ENCODE measurements around the gene GLYATL3. TPM values are rescaled to one million over a fixed set of nuclear protein-coding genes. Genes with fewer than 3 reads are reported as not detected.

Gene GLYATL3
- total and polyA plus RNA-seq, 4 donors: not detected

- no peaks in the 10 kb centered on the region for H3K36me3 ChIP-seq (ENCODE audit: control insufficient read depth in 1 of 2, insufficient read depth in 2 of 2, low read length in 1 of 2)
- intact Hi-C loops (cut with DNase I): loop anchor here in 1 of 2 donors (5.0 kb wide), 2 partner anchors 75 to 315 kb away; no protein-coding TSS in a partner anchor
- 6 to 10% methylated on average over 3 of the region's 3 CpGs for WGBS, 2 donors
- no peak overlapping the region for H3K27ac ChIP-seq (ENCODE audit: low read depth in 1 of 2, low read length in 2 of 2)
- no peak overlapping the region for H3K4me3 ChIP-seq (ENCODE audit: low read length in 2 of 2)
- H3K27me3 ChIP-seq (ENCODE audit: control insufficient read depth in 1 of 2, insufficient read depth in 2 of 2, low read length in 1 of 2): no peaks in the 10 kb centered on the region
- DNase-seq: no peak
- no peaks in the 10 kb centered on the region for H3K4me1 ChIP-seq (ENCODE audit: control insufficient read depth in 1 of 2, insufficient read depth in 2 of 2, low read length in 2 of 2)
- H3K9me3 ChIP-seq (ENCODE audit: control insufficient read depth, low read length): no peaks in the 10 kb centered on the region
- ATAC-seq (ENCODE audit: low FRiP score): peak; percentile 62
These were observed 32.2 kb downstream of the GLYATL3 start for GRCh38 chr6:49531774-49532569.

DNA sequence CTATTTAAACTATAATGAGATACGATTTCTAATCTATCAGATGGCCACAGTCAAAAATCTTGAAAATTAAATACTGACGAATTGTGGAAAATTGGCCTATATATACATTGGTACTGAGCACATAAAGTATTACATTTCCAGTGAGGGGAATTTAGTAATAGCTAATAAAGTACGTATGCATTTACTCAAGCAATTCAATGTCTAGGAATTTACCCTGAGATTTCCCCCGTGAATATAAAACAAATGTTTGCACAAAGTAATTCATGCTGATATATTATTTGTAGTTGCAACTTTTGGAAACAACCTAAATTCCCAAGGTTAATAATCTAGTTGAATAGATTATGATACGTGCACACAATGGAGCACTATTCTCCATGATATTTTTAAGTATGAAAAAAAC lies 36.1 kb downstream of the GLYATL3 start:
- DNase-seq (no peak), ATAC-seq (ENCODE audit: low FRiP score) (no peak)
- no peak overlapping the region for H3K4me3 ChIP-seq (ENCODE audit: low read length in 2 of 2)
- no peaks in the 10 kb centered on the region for H3K36me3 ChIP-seq (ENCODE audit: control insufficient read depth in 1 of 2, insufficient read depth in 2 of 2, low read length in 1 of 2)
- H3K27ac ChIP-seq (ENCODE audit: low read depth in 1 of 2, low read length in 2 of 2): no peak overlapping the region
- no peaks in the 10 kb centered on the region for H3K27me3 ChIP-seq (ENCODE audit: control insufficient read depth in 1 of 2, insufficient read depth in 2 of 2, low read length in 1 of 2)
- H3K9me3 ChIP-seq (ENCODE audit: control insufficient read depth, low read length): no peaks in the 10 kb centered on the region
- intact Hi-C loops (cut with DNase I): loop anchor here in 1 of 2 donors (5.0 kb wide), 1 partner anchor 312 kb away; no protein-coding TSS in a partner anchor
- H3K4me1 ChIP-seq (ENCODE audit: control insufficient read depth in 1 of 2, insufficient read depth in 2 of 2, low read length in 2 of 2): no peaks in the 10 kb centered on the region
- WGBS, 2 donors: 51 to 68% methylated on average over 5 of the region's 5 CpGs

DNA sequence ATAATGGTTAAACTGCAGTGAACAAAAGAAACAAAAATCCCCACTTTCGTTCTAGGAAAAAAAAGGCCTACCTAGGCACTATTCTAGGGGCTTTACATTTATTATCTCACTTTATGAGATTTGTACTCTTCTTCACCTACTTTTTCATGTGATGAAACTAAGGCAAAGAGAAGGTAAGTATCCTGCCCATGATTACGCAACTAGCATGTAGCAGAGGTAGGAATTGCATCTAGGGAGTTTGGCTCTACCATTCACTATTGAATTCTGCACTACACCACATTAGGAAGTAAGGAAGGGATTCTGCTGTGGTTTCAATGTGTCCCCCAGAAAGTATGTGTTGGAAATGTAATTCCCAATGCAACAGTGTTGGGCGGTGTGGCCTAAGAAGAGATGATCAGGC lies 39.4 kb downstream of the GLYATL3 start:
- intact Hi-C loops (cut with DNase I): loop anchor here in 1 of 2 donors (5.0 kb wide), 1 partner anchor 308 kb away; no protein-coding TSS in a partner anchor
- Histone ChIP-seq H3K9me3 (ENCODE audit: control insufficient read depth, low read length) (no peaks in the 10 kb centered on the region), H3K36me3 (ENCODE audit: control insufficient read depth in 1 of 2, insufficient read depth in 2 of 2, low read length in 1 of 2) (no peaks in the 10 kb centered on the region), H3K4me1 (ENCODE audit: control insufficient read depth in 1 of 2, insufficient read depth in 2 of 2, low read length in 2 of 2) (no peaks in the 10 kb centered on the region), H3K4me3 (ENCODE audit: low read length in 2 of 2) (no peak overlapping the region), H3K27me3 (ENCODE audit: control insufficient read depth in 1 of 2, insufficient read depth in 2 of 2, low read length in 1 of 2) (no peaks in the 10 kb centered on the region), H3K27ac (ENCODE audit: low read depth in 1 of 2, low read length in 2 of 2) (no peak overlapping the region)
- no peak for ATAC-seq (ENCODE audit: low FRiP score)
- no peak for DNase-seq
- 96% methylated on average over 3 of the region's 3 CpGs for WGBS, 2 donors

DNA sequence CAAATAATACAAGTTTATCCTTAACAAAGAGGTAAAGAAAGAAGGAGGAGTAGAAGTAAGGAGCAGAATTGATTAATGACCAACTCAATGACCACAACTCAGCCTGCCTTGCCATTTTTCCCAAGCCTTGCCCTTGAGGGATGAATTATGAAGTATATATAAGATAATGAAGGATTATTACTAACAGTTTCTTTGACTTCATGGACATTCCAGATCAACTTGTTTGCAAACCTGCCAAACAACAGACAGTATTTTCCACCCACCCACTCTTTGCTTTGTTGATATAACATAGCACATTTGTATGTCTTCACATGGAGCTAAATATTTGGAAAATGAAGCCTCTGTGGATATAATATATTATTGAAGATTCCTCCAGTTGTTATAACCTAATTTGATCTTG lies 40.9 kb downstream of the GLYATL3 start:
- H3K9me3 ChIP-seq (ENCODE audit: control insufficient read depth, low read length): no peaks in the 10 kb centered on the region
- ATAC-seq (ENCODE audit: low FRiP score): no peak
- no peak for DNase-seq
- H3K4me3 ChIP-seq (ENCODE audit: low read length in 2 of 2): no peak overlapping the region
- no peaks in the 10 kb centered on the region for H3K4me1 ChIP-seq (ENCODE audit: control insufficient read depth in 1 of 2, insufficient read depth in 2 of 2, low read length in 2 of 2)
- intact Hi-C loops (cut with DNase I): no loop called here
- H3K27me3 ChIP-seq (ENCODE audit: control insufficient read depth in 1 of 2, insufficient read depth in 2 of 2, low read length in 1 of 2): no peaks in the 10 kb centered on the region
- H3K27ac ChIP-seq (ENCODE audit: low read depth in 1 of 2, low read length in 2 of 2): no peak overlapping the region
- no peaks in the 10 kb centered on the region for H3K36me3 ChIP-seq (ENCODE audit: control insufficient read depth in 1 of 2, insufficient read depth in 2 of 2, low read length in 1 of 2)

DNA sequence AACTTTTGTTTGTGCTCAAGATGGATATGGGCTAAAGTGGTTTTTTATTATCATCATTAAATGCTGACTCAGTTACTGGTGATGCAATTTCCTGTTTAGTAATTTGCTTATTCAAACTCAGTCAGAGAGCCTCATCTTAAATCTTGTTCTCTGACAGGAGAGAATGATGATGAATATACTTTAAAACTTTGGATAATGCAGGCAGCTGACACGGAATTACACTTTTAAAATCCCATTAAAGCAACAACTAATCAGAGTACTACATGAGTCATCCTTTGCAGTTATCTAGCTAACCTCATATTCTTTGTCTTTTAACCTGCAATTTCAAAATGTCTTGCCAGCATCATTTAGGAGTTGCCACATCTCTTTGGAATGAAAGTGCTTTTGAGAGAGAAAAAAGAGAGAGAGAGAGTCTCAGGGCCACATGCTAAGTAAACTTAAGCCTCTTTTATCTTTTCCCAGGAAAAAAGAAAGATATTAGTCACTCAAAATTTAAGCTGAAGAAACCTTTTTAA lies 41.5 kb downstream of the GLYATL3 start:
- intact Hi-C loops (cut with DNase I): no loop called here
- ATAC-seq (ENCODE audit: low FRiP score): no peak
- Histone ChIP-seq H3K9me3 (ENCODE audit: control insufficient read depth, low read length) (no peaks in the 10 kb centered on the region), H3K4me3 (ENCODE audit: low read length in 2 of 2) (no peak overlapping the region), H3K4me1 (ENCODE audit: control insufficient read depth in 1 of 2, insufficient read depth in 2 of 2, low read length in 2 of 2) (no peaks in the 10 kb centered on the region), H3K36me3 (ENCODE audit: control insufficient read depth in 1 of 2, insufficient read depth in 2 of 2, low read length in 1 of 2) (no peaks in the 10 kb centered on the region), H3K27me3 (ENCODE audit: control insufficient read depth in 1 of 2, insufficient read depth in 2 of 2, low read length in 1 of 2) (no peaks in the 10 kb centered on the region), H3K27ac (ENCODE audit: low read depth in 1 of 2, low read length in 2 of 2) (no peak overlapping the region)
- DNase-seq: no peak
- WGBS, 2 donors: 19 to 21% methylated on average over 1 of the region's 1 CpG

DNA sequence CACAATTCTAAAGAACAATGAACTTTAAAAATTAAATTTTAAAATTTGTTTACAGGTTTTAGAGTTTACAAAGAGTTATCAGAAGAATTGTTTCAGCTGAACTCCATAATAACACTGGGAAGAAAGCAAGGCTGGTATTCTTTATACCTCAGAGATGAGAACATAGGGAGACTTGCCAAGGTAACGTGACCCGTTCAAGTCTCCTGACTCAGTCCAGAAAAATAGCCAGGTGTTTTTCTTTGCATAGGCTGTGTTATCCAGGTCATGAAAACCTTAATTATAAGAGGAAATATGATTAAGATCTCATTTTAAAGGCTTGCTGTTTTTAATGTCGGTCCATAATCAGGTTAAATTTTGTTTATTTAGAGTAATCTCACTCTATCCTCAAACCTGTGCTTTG lies 42.2 kb downstream of the GLYATL3 start:
- intact Hi-C loops (cut with DNase I): no loop called here
- no peak for DNase-seq
- H3K4me1 ChIP-seq (ENCODE audit: control insufficient read depth in 1 of 2, insufficient read depth in 2 of 2, low read length in 2 of 2): no peaks in the 10 kb centered on the region
- ATAC-seq (ENCODE audit: low FRiP score): no peak
- no peaks in the 10 kb centered on the region for H3K9me3 ChIP-seq (ENCODE audit: control insufficient read depth, low read length)
- H3K27me3 ChIP-seq (ENCODE audit: control insufficient read depth in 1 of 2, insufficient read depth in 2 of 2, low read length in 1 of 2): no peaks in the 10 kb centered on the region
- H3K36me3 ChIP-seq (ENCODE audit: control insufficient read depth in 1 of 2, insufficient read depth in 2 of 2, low read length in 1 of 2): no peaks in the 10 kb centered on the region
- H3K27ac ChIP-seq (ENCODE audit: low read depth in 1 of 2, low read length in 2 of 2): no peak overlapping the region
- no peak overlapping the region for H3K4me3 ChIP-seq (ENCODE audit: low read length in 2 of 2)
- 67 to 71% methylated on average over 3 of the region's 3 CpGs for WGBS, 2 donors

- DNase-seq (no peak), ATAC-seq (ENCODE audit: low FRiP score) (no peak)
- no peak overlapping the region for H3K27ac ChIP-seq (ENCODE audit: low read depth in 1 of 2, low read length in 2 of 2)
- no peaks in the 10 kb centered on the region for H3K27me3 ChIP-seq (ENCODE audit: control insufficient read depth in 1 of 2, insufficient read depth in 2 of 2, low read length in 1 of 2)
- no peaks in the 10 kb centered on the region for H3K9me3 ChIP-seq (ENCODE audit: control insufficient read depth, low read length)
- intact Hi-C loops (cut with DNase I): no loop called here
- H3K4me1 ChIP-seq (ENCODE audit: control insufficient read depth in 1 of 2, insufficient read depth in 2 of 2, low read length in 2 of 2): no peaks in the 10 kb centered on the region
- no peaks in the 10 kb centered on the region for H3K36me3 ChIP-seq (ENCODE audit: control insufficient read depth in 1 of 2, insufficient read depth in 2 of 2, low read length in 1 of 2)
- 80 to 82% methylated on average over 7 of the region's 7 CpGs for WGBS, 2 donors
- no peak overlapping the region for H3K4me3 ChIP-seq (ENCODE audit: low read length in 2 of 2)
These were observed 43.5 kb downstream of the GLYATL3 start for GRCh38 chr6:49543087-49543858.

DNA sequence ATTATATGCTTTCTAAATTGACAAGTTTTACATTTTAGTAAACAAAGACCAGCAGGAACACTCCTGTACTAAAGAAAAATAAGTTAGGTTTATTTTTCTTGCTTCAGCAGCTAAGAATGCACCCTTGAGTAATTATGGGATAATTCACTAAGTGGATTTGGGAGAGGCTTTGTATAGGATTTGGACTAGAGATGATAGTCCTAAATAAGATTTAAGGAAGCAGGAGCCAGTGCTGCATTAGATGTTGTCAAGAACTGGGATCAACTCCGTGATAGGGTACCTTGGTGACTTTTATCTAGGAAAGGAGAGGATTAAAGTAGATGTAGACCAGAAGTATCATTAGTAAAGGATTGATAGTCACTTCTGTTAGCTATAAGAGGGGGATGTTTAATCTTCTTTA lies 46.6 kb downstream of the GLYATL3 start:
- Histone ChIP-seq H3K36me3 (ENCODE audit: control insufficient read depth in 1 of 2, insufficient read depth in 2 of 2, low read length in 1 of 2) (no peaks in the 10 kb centered on the region), H3K9me3 (ENCODE audit: control insufficient read depth, low read length) (no peaks in the 10 kb centered on the region), H3K4me1 (ENCODE audit: control insufficient read depth in 1 of 2, insufficient read depth in 2 of 2, low read length in 2 of 2) (no peaks in the 10 kb centered on the region), H3K4me3 (ENCODE audit: low read length in 2 of 2) (no peak overlapping the region), H3K27me3 (ENCODE audit: control insufficient read depth in 1 of 2, insufficient read depth in 2 of 2, low read length in 1 of 2) (no peaks in the 10 kb centered on the region), H3K27ac (ENCODE audit: low read depth in 1 of 2, low read length in 2 of 2) (no peak overlapping the region)
- 75 to 78% methylated on average over 1 of the region's 1 CpG for WGBS, 2 donors
- DNase-seq (no peak), ATAC-seq (ENCODE audit: low FRiP score) (no peak)
- intact Hi-C loops (cut with DNase I): no loop called here
